ENCODE measurements around the gene ECT2L. TPM values are rescaled to one million over a fixed set of nuclear protein-coding genes. Genes with fewer than 3 reads are reported as not detected.

ECT2L gene
- total RNA-seq, 2 donors from 2014 or later = not detected

DNA sequence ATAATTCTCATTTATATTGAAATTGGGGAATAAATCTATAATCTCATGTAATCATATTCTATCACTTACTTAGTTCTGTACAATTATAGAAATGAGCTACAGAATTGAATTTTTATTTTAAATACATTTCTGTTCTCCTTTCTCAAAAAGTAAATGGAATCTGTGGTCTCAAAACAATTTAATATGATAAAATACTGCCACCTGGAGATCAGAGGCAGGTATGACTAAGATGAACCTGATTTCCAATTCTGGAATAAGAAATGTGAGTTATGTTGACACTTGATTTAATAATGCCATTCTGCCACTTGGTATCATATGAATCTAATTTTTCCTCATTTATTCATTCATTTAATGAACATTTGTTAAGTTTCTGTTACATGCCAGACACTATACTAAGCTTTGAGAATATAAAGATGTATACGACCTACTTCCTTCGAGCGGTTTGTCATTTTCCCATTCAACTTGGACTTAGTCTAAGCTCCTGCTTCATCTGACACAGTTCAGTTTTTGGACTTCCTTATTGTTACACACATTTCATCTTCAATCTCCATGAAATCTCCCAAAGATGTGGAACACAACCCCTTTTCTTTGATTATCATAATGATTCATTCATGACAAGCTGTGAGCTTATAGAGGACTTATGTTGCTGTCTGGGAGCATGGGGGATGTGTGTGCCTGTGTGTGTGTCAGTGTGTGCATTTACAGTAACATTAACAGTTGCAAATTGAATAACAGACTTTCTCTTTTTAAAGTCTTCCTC is 29.8 kb upstream of the ECT2L start:
- peaks cover 4% of the 10 kb centered on the region for H3K4me1 ChIP-seq (ENCODE audit: control insufficient read depth, insufficient read depth, low read length)
- no peaks in the 10 kb centered on the region for H3K27me3 ChIP-seq (ENCODE audit: control insufficient read depth, insufficient read depth, low read length, poor library complexity, severe bottlenecking)
- H3K9ac ChIP-seq (ENCODE audit: extremely low read depth, low read length, poor library complexity, severe bottlenecking) = no peak overlapping the region
- Mint-ChIP-seq H3K27ac (no peak overlapping the region), H3K4me1 (peaks cover 3% of the 10 kb centered on the region), H3K27me3 (ENCODE audit: insufficient read depth) (no peaks in the 10 kb centered on the region), H3K36me3 (ENCODE audit: low read depth) (no peaks in the 10 kb centered on the region), H3K9me3 (no peaks in the 10 kb centered on the region), H3K4me3 (no peak overlapping the region)
- no peak for DNase-seq
- no peaks in the 10 kb centered on the region for H3K9me3 ChIP-seq (ENCODE audit: control insufficient read depth, low read length)
- 96 to 99% methylated on average over 3 of the region's 3 CpGs for whole genome bisulfite sequencing, 2 experiments (ENCODE audit: insufficient coverage in 1 of 2, insufficient read length in 1 of 2)
- H3K36me3 ChIP-seq (ENCODE audit: control insufficient read depth, insufficient read depth, low read length) = no peaks in the 10 kb centered on the region
- no peak overlapping the region for H3K4me3 ChIP-seq (ENCODE audit: low read length)
- TF ChIP-seq CTCF (conservative IDR thresholded peaks at IDR 0.05) = peak; percentile 86
- H3K27ac ChIP-seq (ENCODE audit: low read depth, low read length) = no peak overlapping the region

GRCh38 chr6:138769102-138769676 is 26.7 kb upstream of the ECT2L start:
- Histone ChIP-seq H3K9me3 (ENCODE audit: control insufficient read depth, low read length) (no peaks in the 10 kb centered on the region), H3K27me3 (ENCODE audit: control insufficient read depth, insufficient read depth, low read length, poor library complexity, severe bottlenecking) (no peaks in the 10 kb centered on the region), H3K36me3 (ENCODE audit: control insufficient read depth, insufficient read depth, low read length) (no peaks in the 10 kb centered on the region), H3K27ac (ENCODE audit: low read depth, low read length) (no peak overlapping the region), H3K4me3 (ENCODE audit: low read length) (no peak overlapping the region), H3K9ac (ENCODE audit: extremely low read depth, low read length, poor library complexity, severe bottlenecking) (no peak overlapping the region), H3K4me1 (ENCODE audit: control insufficient read depth, insufficient read depth, low read length) (peaks cover 4% of the 10 kb centered on the region)
- no peak for TF ChIP-seq CTCF (conservative IDR thresholded peaks at IDR 0.05)
- 84 to 92% methylated on average over 5 to 6 of the region's 6 CpGs for WGBS, 2 experiments (ENCODE audit: insufficient coverage in 1 of 2, insufficient read length in 1 of 2)
- Mint-ChIP-seq H3K27me3 (ENCODE audit: insufficient read depth) (no peaks in the 10 kb centered on the region), H3K9me3 (no peaks in the 10 kb centered on the region), H3K27ac (no peak overlapping the region), H3K36me3 (ENCODE audit: low read depth) (no peaks in the 10 kb centered on the region), H3K4me3 (no peak overlapping the region), H3K4me1 (peaks cover 9% of the 10 kb centered on the region)
- no peak for DNase-seq

- Mint-ChIP-seq H3K27ac (peak overlapping the region; percentile 100), H3K9me3 (no peaks in the 10 kb centered on the region), H3K27me3 (ENCODE audit: insufficient read depth) (no peaks in the 10 kb centered on the region), H3K36me3 (ENCODE audit: low read depth) (no peaks in the 10 kb centered on the region), H3K4me3 (peak overlapping the region; percentile 95), H3K4me1 (peaks cover 11% of the 10 kb centered on the region)
- Histone ChIP-seq H3K9me3 (ENCODE audit: control insufficient read depth, low read length) (no peaks in the 10 kb centered on the region), H3K27ac (ENCODE audit: low read depth, low read length) (no peak overlapping the region), H3K27me3 (ENCODE audit: control insufficient read depth, insufficient read depth, low read length, poor library complexity, severe bottlenecking) (no peaks in the 10 kb centered on the region), H3K36me3 (ENCODE audit: control insufficient read depth, insufficient read depth, low read length) (no peaks in the 10 kb centered on the region), H3K4me1 (ENCODE audit: control insufficient read depth, insufficient read depth, low read length) (no peaks in the 10 kb centered on the region), H3K4me3 (ENCODE audit: low read length) (peak overlapping the region; percentile 92), H3K9ac (ENCODE audit: extremely low read depth, low read length, poor library complexity, severe bottlenecking) (peak overlapping the region; percentile 63)
- TF ChIP-seq CTCF (conservative IDR thresholded peaks at IDR 0.05) = no peak
- DNase-seq = no peak
- WGBS, 2 experiments (ENCODE audit: insufficient coverage in 1 of 2, insufficient read length in 1 of 2) = 35% methylated on average over 7 of the region's 8 CpGs; no CpG with 5 or more reads in 1 of the 2 experiments
Measured at GRCh38 chr6:138772596-138773176, 23.2 kb upstream of the ECT2L start.
